HG03460 (cell line): ENCODE measurements around the gene GDAP1L1.

Experiments used
- ATAC-seq: cut with Tn5 transposase; IDR thresholded peaks from one replicate; pipeline ENCODE4 v1.9.1; 2021; ENCODE audit not compliant: unreplicated experiment

GDAP1L1 gene

DNA sequence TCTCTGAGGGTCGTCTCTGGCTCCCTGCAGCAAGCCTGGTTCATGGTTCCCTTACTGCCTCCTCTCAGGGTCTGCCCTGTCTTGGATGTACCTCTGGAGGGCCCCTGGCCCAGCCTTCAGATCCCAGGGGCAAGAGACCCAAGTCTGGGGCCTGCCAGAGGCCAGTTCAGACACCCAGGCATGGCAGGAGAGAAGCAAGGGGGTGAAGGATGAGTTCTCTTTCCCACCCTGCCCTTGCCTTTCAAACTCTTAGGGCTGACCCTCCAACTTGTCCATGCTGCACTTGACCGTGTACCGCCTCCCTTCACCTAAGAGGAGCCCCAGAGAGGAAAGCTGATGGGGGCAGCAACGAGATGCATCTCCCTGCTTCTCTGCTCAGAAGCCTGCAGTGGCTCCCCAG, 4.2 kb downstream of the GDAP1L1 start:
- ATAC-seq = no peak

DNA sequence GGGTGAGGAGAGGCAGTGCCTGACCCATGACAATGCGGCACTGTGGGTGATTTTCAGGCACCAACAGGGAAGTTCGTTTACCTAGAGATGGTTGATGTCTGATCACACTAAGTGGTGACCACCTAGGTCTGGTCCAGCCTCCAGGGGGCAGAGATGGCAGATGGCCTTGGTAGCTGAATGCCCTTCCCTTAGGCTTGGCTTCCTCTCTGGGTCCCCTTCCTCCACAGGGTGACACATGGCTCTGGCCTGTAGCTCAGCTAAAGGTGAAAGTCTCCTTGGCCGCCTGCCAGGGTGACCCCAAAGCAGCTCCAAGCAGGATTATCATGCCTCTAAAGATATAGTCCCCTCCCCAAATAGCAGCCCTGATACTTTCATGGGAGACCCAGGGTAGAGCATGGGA, 6.4 kb downstream of the GDAP1L1 start:
- no peak for ATAC-seq

DNA sequence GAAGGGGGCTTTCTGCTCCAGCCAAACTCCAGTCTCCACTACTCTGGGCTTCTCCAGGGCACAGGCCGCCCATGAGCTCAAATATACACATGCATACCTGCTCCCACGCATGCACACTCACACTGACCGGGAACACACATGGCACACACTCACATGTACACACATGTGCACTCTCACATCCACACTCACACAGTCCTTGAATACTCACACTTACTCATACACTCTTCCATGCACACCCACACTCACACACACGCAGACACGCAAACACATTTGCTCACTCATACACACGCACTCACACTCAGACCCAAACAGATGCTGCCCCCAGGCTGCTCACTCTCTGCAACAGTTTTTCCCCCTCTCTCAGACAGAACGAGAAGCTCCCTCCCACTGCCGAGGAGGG, 7.0 kb downstream of the GDAP1L1 start:
- ATAC-seq = no peak

DNA sequence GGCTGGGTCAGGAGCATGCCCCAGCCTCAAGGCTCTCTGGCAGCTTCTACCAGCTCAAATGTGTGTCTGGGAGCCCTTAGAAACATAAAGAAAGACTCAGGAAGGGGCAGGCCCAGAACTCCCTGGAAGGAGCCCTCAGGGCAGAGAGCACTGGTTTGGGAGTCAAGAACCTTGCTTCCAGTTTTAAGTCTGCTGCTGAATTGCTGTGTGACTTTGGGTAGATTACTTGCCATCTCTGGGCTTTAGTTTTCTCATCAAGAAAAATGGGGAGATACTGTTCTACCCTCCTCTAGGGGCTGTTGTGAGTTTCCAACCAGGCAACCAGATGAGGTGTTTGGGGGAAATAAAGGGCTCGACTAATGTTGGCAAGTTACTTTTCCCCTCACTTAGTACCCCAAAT, 8.8 kb downstream of the GDAP1L1 start:
- no peak for ATAC-seq

DNA sequence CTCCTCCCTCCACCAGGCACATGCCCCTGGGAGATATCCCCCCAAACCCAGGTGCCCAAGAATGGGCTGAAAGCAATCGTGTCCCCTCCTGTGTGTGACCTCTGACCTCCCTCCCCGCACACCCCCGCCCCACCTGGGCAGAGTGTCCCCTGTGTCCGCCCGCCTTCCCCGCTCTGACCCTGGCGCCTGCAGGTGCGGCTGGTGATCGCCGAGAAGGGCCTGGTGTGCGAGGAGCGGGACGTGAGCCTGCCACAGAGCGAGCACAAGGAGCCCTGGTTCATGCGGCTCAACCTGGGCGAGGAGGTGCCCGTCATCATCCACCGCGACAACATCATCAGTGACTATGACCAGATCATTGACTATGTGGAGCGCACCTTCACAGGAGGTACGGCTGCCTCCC, 9.9 kb downstream of the GDAP1L1 start:
- no peak for ATAC-seq

- ATAC-seq = no peak
These were observed 11.2 kb downstream of the GDAP1L1 start for GRCh38 chr20:44258226-44258890.

GRCh38 chr20:44264287-44264686, 17.2 kb downstream of the GDAP1L1 start:
- no peak for ATAC-seq

DNA sequence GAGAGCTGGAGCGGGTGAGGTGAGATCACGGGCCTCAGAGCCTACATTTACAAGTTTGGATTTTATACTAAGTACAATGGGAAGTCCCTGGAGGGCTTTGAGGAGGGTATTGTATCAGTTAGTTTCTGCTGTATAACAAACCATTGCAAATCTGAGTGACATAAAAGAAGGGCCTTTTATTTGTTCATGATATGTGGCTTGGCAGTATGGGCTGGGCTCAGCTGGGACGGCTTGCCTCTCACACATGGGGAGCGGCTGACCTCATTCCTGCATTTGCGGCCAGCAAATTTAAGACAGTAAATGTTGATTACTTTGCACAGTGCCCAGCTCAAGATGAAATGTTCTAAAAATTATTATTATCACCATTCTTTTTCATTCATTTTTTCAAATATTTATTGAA, 21.7 kb downstream of the GDAP1L1 start:
- ATAC-seq = no peak

DNA sequence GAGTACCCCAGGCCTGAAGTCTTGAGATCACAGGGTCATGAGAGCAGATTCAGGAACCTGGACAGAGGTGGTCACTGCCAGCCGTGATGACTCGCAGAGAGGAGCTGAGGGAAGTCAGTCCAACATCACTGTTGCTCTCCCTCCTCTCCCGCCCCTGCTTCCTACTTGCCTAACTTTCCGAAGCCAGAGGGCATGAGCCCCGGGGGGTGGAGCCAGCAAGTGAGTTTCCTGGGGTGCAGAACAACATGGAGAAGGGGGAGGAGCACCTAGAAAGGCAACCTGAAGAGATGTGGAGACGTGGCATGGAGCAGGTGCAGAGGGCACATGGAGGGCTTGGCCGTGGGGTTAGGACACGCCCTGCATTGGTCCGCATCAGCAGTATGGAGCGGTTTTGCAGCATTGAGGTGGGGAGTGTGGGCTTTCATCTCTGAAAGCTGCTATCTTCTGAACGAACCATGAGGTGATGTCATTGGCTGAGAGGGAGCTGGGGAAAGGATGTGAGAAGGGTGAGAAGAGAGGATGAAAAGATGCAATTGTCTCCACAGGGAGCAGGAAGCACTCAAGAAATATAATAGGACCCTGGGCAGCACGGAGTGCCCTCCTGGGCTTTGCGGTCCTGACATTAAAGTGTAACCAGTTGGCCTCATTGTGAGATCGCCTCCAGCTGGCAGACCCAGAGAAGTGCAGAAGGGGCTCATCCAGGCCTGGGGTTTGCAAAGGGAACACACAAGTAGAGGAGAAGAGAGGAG, 25.0 kb downstream of the GDAP1L1 start:
- no peak for ATAC-seq

DNA sequence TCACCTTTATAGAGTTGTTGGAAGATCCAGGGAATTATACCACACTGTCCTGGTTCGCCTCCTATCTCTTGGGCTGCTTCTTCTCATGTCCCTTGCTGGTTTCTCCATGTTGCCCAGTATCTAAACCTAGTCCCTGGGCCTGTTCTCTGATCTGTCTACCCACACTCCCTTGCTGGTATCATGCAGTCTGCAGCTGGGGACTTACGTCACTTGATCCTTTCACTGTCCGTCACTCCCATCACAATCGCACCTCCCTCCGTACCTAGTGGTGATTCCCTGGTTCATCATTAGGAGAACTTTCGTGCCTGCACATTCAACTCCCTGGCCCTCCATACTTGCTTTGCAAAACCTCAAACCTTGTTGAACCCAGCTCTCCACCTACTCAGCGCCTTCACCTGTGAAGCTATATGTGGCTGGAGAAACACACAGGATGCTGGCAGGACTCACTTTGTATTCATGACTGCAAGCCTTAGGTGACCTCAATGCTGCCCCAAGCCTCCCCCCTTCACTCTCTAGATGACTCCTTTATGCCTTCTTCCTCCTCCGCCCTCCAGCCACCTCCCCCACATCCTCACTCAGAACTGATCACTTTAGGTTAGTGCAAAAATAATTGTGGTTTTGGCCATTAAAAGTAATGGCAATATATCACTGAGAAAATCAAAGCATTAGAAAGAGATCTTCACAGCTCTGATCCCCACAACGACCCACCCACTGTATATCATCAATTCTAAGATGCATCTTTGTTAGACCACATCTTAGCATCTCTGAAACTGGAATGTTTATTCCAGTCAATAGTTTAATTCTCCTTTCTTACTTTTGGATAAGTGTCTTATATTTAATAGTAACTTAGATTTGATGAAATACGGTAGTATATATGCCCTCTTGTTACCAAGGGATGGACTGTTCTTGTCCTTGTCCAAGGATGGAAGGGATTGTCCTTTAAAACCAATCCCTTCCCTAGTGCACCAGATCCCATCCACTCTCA, 26.4 kb downstream of the GDAP1L1 start:
- no peak for ATAC-seq

GRCh38 chr20:44274303-44275017, 27.4 kb downstream of the GDAP1L1 start:
- ATAC-seq = no peak

GRCh38 chr20:44279228-44279627, 32.1 kb downstream of the GDAP1L1 start:
- no peak for ATAC-seq

- no peak for ATAC-seq
These were observed 33.3 kb downstream of the GDAP1L1 start for GRCh38 chr20:44280387-44280786.

GRCh38 chr20:44282192-44282591, 35.1 kb downstream of the GDAP1L1 start:
- no peak for ATAC-seq

DNA sequence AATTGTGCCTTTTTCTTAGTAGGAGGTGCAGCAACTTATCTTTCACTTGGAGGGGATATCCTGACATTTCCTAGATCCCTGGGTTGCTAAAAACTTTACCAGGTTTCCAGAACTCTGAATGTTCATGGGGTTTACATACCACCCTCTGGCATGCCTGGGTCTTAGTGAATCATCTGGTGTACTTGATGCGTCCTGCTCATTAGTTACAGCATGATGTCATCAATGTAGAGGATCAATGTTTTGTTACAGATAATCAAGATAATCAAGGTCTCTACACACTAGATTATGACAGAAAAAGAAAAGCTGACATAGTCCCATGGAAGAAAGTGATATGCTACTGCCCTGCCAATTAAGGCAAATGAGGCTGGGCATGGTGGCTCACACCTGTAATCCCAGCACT, 36.9 kb downstream of the GDAP1L1 start:
- no peak for ATAC-seq

GRCh38 chr20:44287272-44288097, 40.4 kb downstream of the GDAP1L1 start:
- ATAC-seq = no peak

DNA sequence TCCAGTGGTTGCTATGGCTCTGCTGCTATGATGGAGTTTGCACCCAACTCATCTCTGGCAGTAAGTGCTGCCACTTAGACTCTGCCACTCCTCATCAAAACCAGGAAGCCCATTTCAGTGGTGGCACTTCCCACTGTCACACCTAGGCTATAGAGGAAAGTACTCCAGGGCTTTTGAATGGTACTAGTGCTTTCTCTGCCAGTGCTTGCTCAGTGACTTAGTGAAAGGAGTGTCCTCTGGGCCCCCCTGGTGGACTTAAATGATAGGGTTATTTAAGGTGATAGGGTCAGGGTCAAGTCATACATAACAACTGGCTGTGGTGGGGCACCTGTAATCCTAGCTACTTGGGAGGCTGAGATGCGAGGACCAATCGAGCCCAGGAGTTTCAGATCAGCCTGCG, 41.1 kb downstream of the GDAP1L1 start:
- ATAC-seq = no peak

DNA sequence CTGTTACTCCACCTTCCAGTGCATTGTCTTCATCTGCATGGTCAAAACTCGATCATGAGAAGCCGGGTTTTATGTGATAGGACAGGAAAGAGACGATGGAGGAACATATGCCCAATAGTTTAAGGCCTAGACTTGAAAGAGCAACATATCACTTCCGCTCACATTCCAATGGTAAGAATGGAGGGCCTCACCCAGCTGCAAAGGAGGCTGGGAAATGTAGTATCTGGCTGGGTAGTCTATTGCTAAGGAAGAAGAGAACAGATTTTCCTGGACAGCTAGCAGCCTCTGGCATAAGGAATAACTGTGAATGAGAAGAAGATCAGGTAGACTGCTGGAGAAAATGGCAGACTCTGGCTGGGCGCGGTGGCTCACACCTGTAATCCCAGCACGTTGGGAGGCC, 44.6 kb downstream of the GDAP1L1 start:
- no peak for ATAC-seq

GRCh38 chr20:44296011-44296410, 48.9 kb downstream of the GDAP1L1 start:
- no peak for ATAC-seq

- no peak for ATAC-seq
These were observed 50.6 kb downstream of the GDAP1L1 start for GRCh38 chr20:44297721-44298120.
